K562 (cell line): Measurements from ENCODE around the gene INPP5E. TPM values are rescaled to one million over a fixed set of nuclear protein-coding genes. Genes with fewer than 3 reads are reported as not detected.

Experiments used
- BHLHE40 ChIP-seq: IDR thresholded peaks from 2 replicates; pipeline ENCODE4 v1.6.1; 2011; ENCODE audit warnings: low read length, improper control_type of control experiment
- CBX5 ChIP-seq: IDR thresholded peaks from 2 replicates; pipeline ENCODE4 v1.6.1; 2014; ENCODE audit warnings: low read depth, borderline replicate concordance
- CCNT2 ChIP-seq: IDR thresholded peaks from 2 replicates; pipeline ENCODE4 v1.6.1; 2011; ENCODE audit warnings: borderline replicate concordance, low read depth, mild to moderate bottlenecking, moderate library complexity, mixed read lengths, low read length; ENCODE audit not compliant: insufficient read length; ENCODE audit errors: extremely low read depth
- CREB1 ChIP-seq, 2 experiments: sonication (generic) in 1 of 2; formaldehyde crosslinking in 1 of 2; IDR thresholded peaks; 2 replicates each; pipeline versions ENCODE4 v1.6.1 to v1.8.0; 2012 to 2022; ENCODE audit warnings: inconsistent platforms in 1 of 2, mild to moderate bottlenecking in 1 of 2, missing genetic modification reagents in 1 of 2, moderate library complexity in 1 of 2
- DACH1 ChIP-seq: fragments of 450-650 bp; IDR thresholded peaks from 2 replicates; pipeline ENCODE4 v1.6.1; 2018; ENCODE audit not compliant: partially characterized antibody
- DNMT1 ChIP-seq: fragments of 450-650 bp; IDR thresholded peaks from 2 replicates; pipeline ENCODE4 v1.6.1; 2016; ENCODE audit warnings: antibody characterized with exemption, mild to moderate bottlenecking
- HDAC2 ChIP-seq: fragments of 450-650 bp; IDR thresholded peaks from 2 replicates; pipeline ENCODE4 v1.6.1; 2016; ENCODE audit warnings: mild to moderate bottlenecking
- HNRNPL ChIP-seq: fragments of 200-400 bp; formaldehyde crosslinking; IDR thresholded peaks from 2 replicates; pipeline ENCODE4 v1.6.1; 2017; ENCODE audit warnings: low read depth, mild to moderate bottlenecking, low read length
- NEUROD1 ChIP-seq: fragments of 150-350 bp; IDR thresholded peaks from 2 replicates; pipeline ENCODE4 v1.6.1; 2014; ENCODE audit warnings: borderline replicate concordance, low read length, low read depth; ENCODE audit not compliant: partially characterized antibody
- PRMT5 ChIP-seq: sonication (generic); formaldehyde crosslinking; IDR thresholded peaks from 2 replicates; pipeline ENCODE4 v1.5.0; 2020; ENCODE audit warnings: missing genetic modification reagents
- RFX7 ChIP-seq: fragments of 250-450 bp; sonication (Bioruptor Pico); IDR thresholded peaks from 2 replicates; pipeline ENCODE4 v1.5.1; 2021; ENCODE audit warnings: mild to moderate bottlenecking
- SMAD1 ChIP-seq: fragments of 150-350 bp; IDR thresholded peaks from 2 replicates; pipeline ENCODE4 v1.6.1; 2014; ENCODE audit warnings: low read length, low read depth; ENCODE audit not compliant: partially characterized antibody
- SREBF2 ChIP-seq: sonication (generic); formaldehyde crosslinking; IDR thresholded peaks from 2 replicates; pipeline ENCODE4 v1.4.0; 2020; ENCODE audit warnings: mild to moderate bottlenecking, missing genetic modification reagents
- TCF7 ChIP-seq: sonication (generic); IDR thresholded peaks from 2 replicates; pipeline ENCODE4 v1.6.1; 2016; ENCODE audit warnings: antibody characterized with exemption, borderline replicate concordance
- YY1 ChIP-seq, 3 experiments: IDR thresholded peaks; 2 replicates each; pipeline ENCODE4 v1.6.1; 2011; ENCODE audit warnings: low read length in 2 of 3, mild to moderate bottlenecking in 2 of 3, moderate library complexity in 2 of 3, borderline replicate concordance in 1 of 3, control low read depth in 1 of 3, low read depth in 1 of 3; ENCODE audit not compliant: insufficient read depth in 3 of 3, insufficient replicate concordance in 2 of 3, control insufficient read depth in 1 of 3, insufficient read length in 1 of 3; ENCODE audit errors: extremely low read depth in 1 of 3
- ZBTB1 ChIP-seq: sonication (generic); formaldehyde crosslinking; IDR thresholded peaks from 2 replicates; pipeline ENCODE4 v1.8.1; 2023; ENCODE audit warnings: missing genetic modification reagents, low read depth, mild to moderate bottlenecking, borderline replicate concordance
- ZBTB17 ChIP-seq: fragments of 450-650 bp; formaldehyde crosslinking; IDR thresholded peaks from 2 replicates; pipeline ENCODE4 v1.4.0; 2020; ENCODE audit warnings: mild to moderate bottlenecking
- ZNF143 ChIP-seq: sonication (generic); formaldehyde crosslinking; IDR thresholded peaks from 2 replicates; pipeline ENCODE4 v1.9.0; 2022; ENCODE audit warnings: mild to moderate bottlenecking, missing genetic modification reagents
- ZNF232 ChIP-seq: sonication (generic); formaldehyde crosslinking; IDR thresholded peaks from 2 replicates; pipeline ENCODE4 v1.8.0; 2022; ENCODE audit warnings: mild to moderate bottlenecking, missing genetic modification reagents
- ZNF695 ChIP-seq: fragments of 450-650 bp; formaldehyde crosslinking; IDR thresholded peaks from 2 replicates; pipeline ENCODE4 v1.4.0; 2020; ENCODE audit warnings: mild to moderate bottlenecking, moderate library complexity
- polyA plus RNA-seq, 8 experiments: library from polyadenylated mRNA; depleted of rRNA in 4 of 8; stranded (reverse) in 5 of 8; unstranded in 3 of 8; fragments of >200 nt; fragmentation: Nextera tagmentation in 2 of 8; fragmentation: Illumina TruSeq in 1 of 8; extraction: Ambion mirVana in 2 of 8; extraction: Trizol in 1 of 8; gene quantifications; 2 replicates each; pipeline versions ENCODE4 v1.2.1 to v1.2.3, GENCODE V29; 2011 to 2014; ENCODE audit warnings: inconsistent platforms in 1 of 8, missing spikeins in 1 of 8
- total RNA-seq, 7 experiments: library from RNA; depleted of rRNA in 6 of 7; stranded (reverse); fragments of >200 nt in 6 of 7; fragmentation: Illumina TruSeq in 2 of 7; extraction: Trizol in 2 of 7; gene quantifications; 2 replicates each; pipeline versions ENCODE4 v1.2.1 to v1.2.3, GENCODE V29; 2011 to 2021; ENCODE audit warnings: low replicate concordance in 1 of 7
- TF ChIP-seq, protein P1 (sequence below): fragments of 250-450 bp; sonication (Bioruptor Pico); IDR thresholded peaks from 2 replicates; pipeline ENCODE4 v1.8.0; 2021; ENCODE audit warnings: moderate library complexity, mild to moderate bottlenecking, inconsistent platforms
- TF ChIP-seq, protein P2 (sequence below): fragments of 200-800 bp; sonication (Bioruptor generic); IDR thresholded peaks from 2 replicates; pipeline ENCODE4 v1.6.1; 2017; ENCODE audit warnings: missing genetic modification characterization, missing compliant biosample characterization
- TF ChIP-seq, protein P3 (sequence below): fragments of 250-450 bp; sonication (Bioruptor Pico); IDR thresholded peaks from 2 replicates; pipeline ENCODE4 v1.8.0; 2022; ENCODE audit warnings: moderate library complexity, mild to moderate bottlenecking, inconsistent platforms
- TF ChIP-seq, protein P4 (sequence below): sonication (generic); formaldehyde crosslinking; IDR thresholded peaks from 2 replicates; pipeline ENCODE4 v1.8.1; 2023; ENCODE audit warnings: mild to moderate bottlenecking, missing genetic modification reagents, moderate library complexity

The INPP5E gene
- total and polyA plus RNA-seq, 9 of the 15 experiments (the other 6 are each of a cell fraction or from before 2014, with no cell fraction given): 0.38 to 17.4 (median 4.9) TPM

DNA sequence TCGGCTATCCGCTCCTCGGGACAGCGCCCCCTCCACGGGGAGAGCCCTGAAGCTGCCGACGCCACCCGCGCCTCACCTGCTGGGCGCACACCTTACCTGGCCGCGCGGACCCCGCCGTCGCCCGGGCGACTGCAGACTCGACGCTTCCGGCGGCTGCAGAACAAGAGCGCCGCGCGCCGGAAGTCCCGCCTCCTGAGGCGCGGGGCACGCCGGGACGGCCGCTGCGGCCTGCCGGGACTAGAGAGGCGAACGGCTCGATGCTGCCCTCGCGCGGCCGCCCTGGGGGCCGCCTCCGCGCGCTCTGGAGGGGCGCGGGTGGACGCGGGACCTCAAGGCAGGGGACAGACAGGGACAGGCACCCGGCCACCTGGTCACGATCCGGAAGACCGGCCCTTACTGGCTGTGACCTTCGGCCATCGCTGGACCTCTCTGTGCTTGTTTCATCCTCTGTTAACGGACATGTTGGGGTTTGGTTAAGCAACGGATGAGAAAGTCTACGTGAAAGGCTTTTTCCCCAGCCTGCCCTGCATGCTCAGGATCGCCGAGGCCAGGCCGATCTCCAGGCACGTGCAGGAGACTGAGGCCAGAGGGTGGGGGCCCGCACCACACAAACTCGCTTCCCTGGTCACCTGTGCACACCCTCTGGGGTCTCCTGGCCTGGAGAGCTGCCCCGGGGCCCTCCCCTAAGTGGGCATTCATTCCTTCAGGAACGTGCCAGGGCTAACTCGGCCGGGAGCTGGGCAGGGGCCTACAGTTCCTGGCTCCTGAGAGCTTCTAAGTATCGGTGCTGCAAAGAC lies 39.4 kb downstream of the INPP5E start, which contains the start of gene SNAPC4 (continued):
- TF ChIP-seq HNRNPL (no peak), ZNF695 (no peak), CREB1 (IDR thresholded peaks at IDR 0.05) (0 out of 2 replicates have a peak, but pooled peaks have one; percentile 51), CREB1 (CRISPR knock-in tag; IDR thresholded peaks at IDR 0.05) (no peak), NEUROD1 (peak; percentile 8), PRMT5 (CRISPR knock-in tag) (no peak), YY1 (IDR thresholded peaks at IDR 0.05; ENCODE audit: borderline replicate concordance in 1 of 3, control insufficient read depth in 1 of 3, extremely low read depth in 1 of 3, insufficient read depth in 3 of 3, insufficient read length in 1 of 3, insufficient replicate concordance in 2 of 3, low read depth in 1 of 3, low read length in 2 of 3) (peak in 2 of 3 experiments; percentile 55 to 74), SMAD1 (no peak), TCF7 (peak; percentile 68; the same call in 1 of the 2 replicates), DNMT1 (no peak), CBX5 (no peak), DACH1 (no peak), CCNT2 (peak; percentile 80), BHLHE40 (peak; percentile 59), RFX7 (CRISPR knock-in tag) (no peak), ZNF143 (CRISPR knock-in tag) (peak; percentile 85), ZBTB1 (0 out of 2 replicates have a peak, but pooled peaks have one; percentile 11), ZNF232 (CRISPR knock-in tag) (no peak), ZBTB17 (no peak), HDAC2 (no peak), SREBF2 (CRISPR knock-in tag) (no peak)
- TF ChIP-seq, protein P1, sequence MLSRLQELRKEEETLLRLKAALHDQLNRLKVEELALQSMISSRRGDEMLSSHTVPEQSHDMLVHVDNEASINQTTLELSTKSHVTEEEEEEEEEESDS (CRISPR knock-in tag): no peak
- TF ChIP-seq, protein P2, sequence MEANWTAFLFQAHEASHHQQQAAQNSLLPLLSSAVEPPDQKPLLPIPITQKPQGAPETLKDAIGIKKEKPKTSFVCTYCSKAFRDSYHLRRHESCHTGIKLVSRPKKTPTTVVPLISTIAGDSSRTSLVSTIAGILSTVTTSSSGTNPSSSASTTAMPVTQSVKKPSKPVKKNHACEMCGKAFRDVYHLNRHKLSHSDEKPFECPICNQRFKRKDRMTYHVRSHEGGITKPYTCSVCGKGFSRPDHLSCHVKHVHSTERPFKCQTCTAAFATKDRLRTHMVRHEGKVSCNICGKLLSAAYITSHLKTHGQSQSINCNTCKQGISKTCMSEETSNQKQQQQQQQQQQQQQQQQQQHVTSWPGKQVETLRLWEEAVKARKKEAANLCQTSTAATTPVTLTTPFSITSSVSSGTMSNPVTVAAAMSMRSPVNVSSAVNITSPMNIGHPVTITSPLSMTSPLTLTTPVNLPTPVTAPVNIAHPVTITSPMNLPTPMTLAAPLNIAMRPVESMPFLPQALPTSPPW: peak; percentile 55
- TF ChIP-seq, protein P3, sequence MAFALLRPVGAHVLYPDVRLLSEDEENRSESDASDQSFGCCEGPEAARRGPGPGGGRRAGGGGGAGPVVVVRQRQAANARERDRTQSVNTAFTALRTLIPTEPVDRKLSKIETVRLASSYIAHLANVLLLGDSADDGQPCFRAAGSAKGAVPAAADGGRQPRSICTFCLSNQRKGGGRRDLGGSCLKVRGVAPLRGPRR: no peak
- TF ChIP-seq, protein P4, sequence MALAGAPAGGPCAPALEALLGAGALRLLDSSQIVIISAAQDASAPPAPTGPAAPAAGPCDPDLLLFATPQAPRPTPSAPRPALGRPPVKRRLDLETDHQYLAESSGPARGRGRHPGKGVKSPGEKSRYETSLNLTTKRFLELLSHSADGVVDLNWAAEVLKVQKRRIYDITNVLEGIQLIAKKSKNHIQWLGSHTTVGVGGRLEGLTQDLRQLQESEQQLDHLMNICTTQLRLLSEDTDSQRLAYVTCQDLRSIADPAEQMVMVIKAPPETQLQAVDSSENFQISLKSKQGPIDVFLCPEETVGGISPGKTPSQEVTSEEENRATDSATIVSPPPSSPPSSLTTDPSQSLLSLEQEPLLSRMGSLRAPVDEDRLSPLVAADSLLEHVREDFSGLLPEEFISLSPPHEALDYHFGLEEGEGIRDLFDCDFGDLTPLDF (CRISPR knock-in tag): peak; percentile 85
